ENCODE data around the gene SPDYE1.
"Not testable (repeated sequence)": the region's sequence is repeated elsewhere in the genome, so short reads cannot be mapped to it uniquely, and the experiment has no call there.

SPDYE1 gene

GRCh38 chr7:43994681-43995080, 3.0 kb upstream of the SPDYE1 start:
- not testable (repeated sequence) for DNase-seq

GRCh38 chr7:44012081-44012480, 14.4 kb downstream of the SPDYE1 start:
- not testable (repeated sequence) for DNase-seq

- not testable (repeated sequence) for DNase-seq
These were observed 17.4 kb downstream of the SPDYE1 start for GRCh38 chr7:44015090-44015489.

GRCh38 chr7:44018857-44019807, 21.4 kb downstream of the SPDYE1 start:
- peak; percentile 99 for DNase-seq

- not testable (repeated sequence) for DNase-seq
These were observed 22.1 kb downstream of the SPDYE1 start for GRCh38 chr7:44019825-44020224.

GRCh38 chr7:44022069-44022468, 24.4 kb downstream of the SPDYE1 start:
- DNase-seq: not testable (repeated sequence)

GRCh38 chr7:44022796-44023467, 25.2 kb downstream of the SPDYE1 start:
- DNase-seq: peak in 1 of 2 donors; percentile 29

GRCh38 chr7:44029433-44029832, 31.7 kb downstream of the SPDYE1 start:
- DNase-seq: not testable (repeated sequence)

- not testable (repeated sequence) for DNase-seq
These were observed 32.3 kb downstream of the SPDYE1 start for GRCh38 chr7:44030029-44030428.

- DNase-seq: not testable (repeated sequence)
These were observed 33.6 kb downstream of the SPDYE1 start for GRCh38 chr7:44031319-44031718.

GRCh38 chr7:44032031-44032430, 34.3 kb downstream of the SPDYE1 start:
- DNase-seq: not testable (repeated sequence)

GRCh38 chr7:44033971-44034844, 36.5 kb downstream of the SPDYE1 start:
- DNase-seq: not testable (repeated sequence)

GRCh38 chr7:44036364-44036763, 38.7 kb downstream of the SPDYE1 start:
- peak; percentile 42 to 49 for DNase-seq

- DNase-seq: not testable (repeated sequence)
These were observed 40.3 kb downstream of the SPDYE1 start for GRCh38 chr7:44037951-44038350.

GRCh38 chr7:44038553-44038952, 40.9 kb downstream of the SPDYE1 start:
- DNase-seq: not testable (repeated sequence)

- DNase-seq: peak; percentile 81
These were observed 41.4 kb downstream of the SPDYE1 start for GRCh38 chr7:44038961-44039558.

- not testable (repeated sequence) for DNase-seq
These were observed 42.2 kb downstream of the SPDYE1 start for GRCh38 chr7:44039800-44040492.

GRCh38 chr7:44040493-44040891, 42.8 kb downstream of the SPDYE1 start:
- DNase-seq: peak; percentile 65 to 66

- no peak for DNase-seq
These were observed 44.5 kb downstream of the SPDYE1 start for GRCh38 chr7:44042221-44042620.

- DNase-seq: no peak
These were observed 46.2 kb downstream of the SPDYE1 start for GRCh38 chr7:44043902-44044301.
